Liver (tissue), 9 donors: Measurements from ENCODE around the gene SPAG8. TPM values are rescaled to one million over a fixed set of nuclear protein-coding genes. Genes with fewer than 3 reads are reported as not detected.

Source experiments
- DNase-seq: peaks from one replicate; pipeline ENCODE4 v3.0.0-alpha.2; 2017; ENCODE audit warnings: low spot score
- H3K27ac ChIP-seq, 2 donors: one replicate each; pipeline ENCODE4 v1.7.0; 2013; ENCODE audit warnings: inconsistent platforms in 2 of 2, low read length in 2 of 2, control low read depth in 1 of 2, low read depth in 1 of 2, mild to moderate bottlenecking in 1 of 2
- H3K27me3 ChIP-seq, 4 donors: one replicate each; pipeline versions ENCODE4 v1.6.1 to v1.7.0; 2013; ENCODE audit warnings: low read length in 3 of 4, inconsistent platforms in 1 of 4, mild to moderate bottlenecking in 1 of 4, moderate library complexity in 1 of 4; ENCODE audit not compliant: control insufficient read depth in 4 of 4, insufficient read depth in 4 of 4
- H3K36me3 ChIP-seq, 4 donors: one replicate each; pipeline versions ENCODE4 v1.6.1 to v1.7.0; 2013; ENCODE audit warnings: low read length in 3 of 4, mild to moderate bottlenecking in 3 of 4, low read depth in 1 of 4, moderate library complexity in 1 of 4; ENCODE audit not compliant: control insufficient read depth in 4 of 4, insufficient read depth in 3 of 4
- H3K4me1 ChIP-seq, 4 donors: one replicate each; pipeline versions ENCODE4 v1.6.1 to v1.7.0; 2013; ENCODE audit warnings: low read length in 3 of 4, mild to moderate bottlenecking in 3 of 4, moderate library complexity in 1 of 4; ENCODE audit not compliant: control insufficient read depth in 4 of 4, insufficient read depth in 4 of 4
- H3K4me3 ChIP-seq, 3 donors: one replicate each; pipeline versions ENCODE4 v1.6.1 to v1.7.0; 2013; ENCODE audit warnings: low read length in 3 of 3, control low read depth in 1 of 3, low read depth in 1 of 3, mild to moderate bottlenecking in 1 of 3
- H3K9ac ChIP-seq, 2 donors: one replicate each; pipeline ENCODE4 v1.7.0; 2013; ENCODE audit warnings: low read length in 2 of 2, mild to moderate bottlenecking in 2 of 2, moderate library complexity in 2 of 2, control low read depth in 1 of 2, low read depth in 1 of 2
- H3K9me3 ChIP-seq, 4 donors: one replicate each; pipeline versions ENCODE4 v1.6.1 to v1.7.0; 2013; ENCODE audit warnings: low read length in 3 of 4; ENCODE audit not compliant: control insufficient read depth in 4 of 4
- ATF3 ChIP-seq: IDR thresholded peaks from 2 replicates; pipeline ENCODE4 v1.6.1; 2016; ENCODE audit warnings: antibody characterized with exemption
- CTCF ChIP-seq: fragments of 150-350 bp; IDR thresholded peaks from 2 replicates; pipeline ENCODE4 v1.5.1; 2017; ENCODE audit warnings: improper control_type of control experiment, low read depth, low read length; ENCODE audit not compliant: missing input control
- EGR1 ChIP-seq, 2 donors: IDR thresholded peaks; 2 replicates each; pipeline ENCODE4 v1.6.1; 2016 to 2018; ENCODE audit warnings: antibody characterized with exemption in 2 of 2, low read depth in 2 of 2
- FOXA1 ChIP-seq: IDR thresholded peaks from 2 replicates; pipeline ENCODE4 v1.6.1; 2016; ENCODE audit warnings: antibody characterized with exemption
- FOXA2 ChIP-seq: IDR thresholded peaks from 2 replicates; pipeline ENCODE4 v1.6.1; 2016; ENCODE audit warnings: antibody characterized with exemption
- GABPA ChIP-seq, 2 donors: IDR thresholded peaks in 1 of 2; conservative IDR thresholded peaks in 1 of 2; 2 replicates each; pipeline ENCODE4 v1.6.1; 2016; ENCODE audit warnings: antibody characterized with exemption in 2 of 2, mild to moderate bottlenecking in 1 of 2, moderate library complexity in 1 of 2
- HNF4A ChIP-seq, 2 donors: conservative IDR thresholded peaks; 2 replicates each; pipeline ENCODE4 v1.6.1; 2016; ENCODE audit warnings: antibody characterized with exemption in 2 of 2, mild to moderate bottlenecking in 2 of 2
- HNF4G ChIP-seq: IDR thresholded peaks from 2 replicates; pipeline ENCODE4 v1.6.1; 2016; ENCODE audit warnings: antibody characterized with exemption
- JUND ChIP-seq, 2 donors: IDR thresholded peaks; 2 replicates each; pipeline ENCODE4 v1.6.1; 2016; ENCODE audit warnings: antibody characterized with exemption in 2 of 2
- MAX ChIP-seq: IDR thresholded peaks from 2 replicates; pipeline ENCODE4 v1.6.1; 2016; ENCODE audit warnings: antibody characterized with exemption
- NR2F2 ChIP-seq: IDR thresholded peaks from 2 replicates; pipeline ENCODE4 v1.6.1; 2016; ENCODE audit warnings: antibody characterized with exemption
- RAD21 ChIP-seq, 2 donors: IDR thresholded peaks; 2 replicates each; pipeline ENCODE4 v1.6.1; 2016; ENCODE audit warnings: antibody characterized with exemption in 2 of 2, mild to moderate bottlenecking in 2 of 2
- REST ChIP-seq: IDR thresholded peaks from 2 replicates; pipeline ENCODE4 v1.6.1; 2016; ENCODE audit warnings: antibody characterized with exemption, mild to moderate bottlenecking
- RXRA ChIP-seq, 2 donors: IDR thresholded peaks; 2 replicates each; pipeline ENCODE4 v1.6.1; 2017 to 2018; ENCODE audit warnings: antibody characterized with exemption in 2 of 2, mild to moderate bottlenecking in 1 of 2
- SP1 ChIP-seq: IDR thresholded peaks from 2 replicates; pipeline ENCODE4 v1.6.1; 2018; ENCODE audit warnings: antibody characterized with exemption, mild to moderate bottlenecking
- TAF1 ChIP-seq: conservative IDR thresholded peaks from 2 replicates; pipeline ENCODE4 v1.6.1; 2016; ENCODE audit warnings: antibody characterized with exemption, mild to moderate bottlenecking
- YY1 ChIP-seq: IDR thresholded peaks from 2 replicates; pipeline ENCODE4 v1.6.1; 2016; ENCODE audit warnings: antibody characterized with exemption, mild to moderate bottlenecking
- ZBTB33 ChIP-seq: IDR thresholded peaks from 2 replicates; pipeline ENCODE4 v1.6.1; 2016; ENCODE audit warnings: antibody characterized with exemption
- WGBS: extraction: QIAGEN DNeasy Blood & Tissue Kit; methylation state at CpG from one replicate; pipeline ENCODE4 v1.1.7; 2013; 5-methylcytosine and 5-hydroxymethylcytosine counted together
- polyA plus RNA-seq, 2 donors: library from polyadenylated mRNA; stranded (reverse) in 1 of 2; unstranded in 1 of 2; fragments of 200-250 nt in 1 of 2; fragments of >200 nt in 1 of 2; fragmentation: Nextera tagmentation in 1 of 2; extraction: Ambion mirVana in 1 of 2; gene quantifications; one replicate each; pipeline versions ENCODE4 v1.2.1 to v1.2.3, GENCODE V29; 2013 to 2015
- total RNA-seq, 2 donors: library from RNA; depleted of rRNA; stranded (reverse); fragments of >200 nt; gene quantifications; one replicate each; pipeline ENCODE4 v1.2.3, GENCODE V29; 2014
- donor health status: healthy.
- donor health status: healthy.
- donor health status: healthy.
- donor health status: healthy.
- donor health status: healthy.

The SPAG8 gene
- total and polyA plus RNA-seq, 4 donors: 0.14 to 0.56 (median 0.19) TPM

- Histone ChIP-seq H3K27me3 (no peaks in the 10 kb centered on the region), H3K4me3 (no peak overlapping the region), H3K9me3 (no peaks in the 10 kb centered on the region), H3K27ac (peak overlapping the region; percentile 55 to 59), H3K9ac (no peak overlapping the region), H3K36me3 (no peaks in the 10 kb centered on the region), H3K4me1 (peaks cover 14 to 30% (median 22%) of the 10 kb centered on the region in 4 donors)
- TF ChIP-seq HNF4G (peak; percentile 78), JUND (IDR thresholded peaks at IDR 0.05) (peak in 1 of 2 donors; percentile 50), ZBTB33 (no peak), REST (peak; percentile 49), MAX (peak; percentile 83), YY1 (peak; percentile 54), ATF3 (peak; percentile 55), FOXA1 (no peak), TAF1 (no peak), HNF4A (conservative IDR thresholded peaks at IDR 0.05) (peak; percentile 93 to 96), SP1 (peak; percentile 96), CTCF (no peak), EGR1 (IDR thresholded peaks at IDR 0.05; ENCODE audit: low read depth in 2 of 2) (peak in 1 of 2 donors; percentile 75), FOXA2 (no peak), GABPA (IDR thresholded peaks at IDR 0.05 in 1 of 2, conservative IDR thresholded peaks at IDR 0.05 in 1 of 2) (peak in 1 of 2 donors; percentile 67), NR2F2 (peak; percentile 90), RAD21 (IDR thresholded peaks at IDR 0.05) (peak in 1 of 2 donors; percentile 33), RXRA (IDR thresholded peaks at IDR 0.05) (peak; percentile 91 to 95)
- WGBS: 20% methylated on average over 2 of the region's 2 CpGs
- no peak for DNase-seq
These were observed 23.7 kb upstream of the SPAG8 start for GRCh38 chr9:35835766-35836165.
